Fibroblast of upper back skin (primary cell): Measurements from ENCODE around the gene SETBP1.

ENCODE experiments used
- DNase-seq: peaks from one replicate; pipeline ENCODE4 v3.0.0-alpha.2; 2013

SETBP1 gene

DNA sequence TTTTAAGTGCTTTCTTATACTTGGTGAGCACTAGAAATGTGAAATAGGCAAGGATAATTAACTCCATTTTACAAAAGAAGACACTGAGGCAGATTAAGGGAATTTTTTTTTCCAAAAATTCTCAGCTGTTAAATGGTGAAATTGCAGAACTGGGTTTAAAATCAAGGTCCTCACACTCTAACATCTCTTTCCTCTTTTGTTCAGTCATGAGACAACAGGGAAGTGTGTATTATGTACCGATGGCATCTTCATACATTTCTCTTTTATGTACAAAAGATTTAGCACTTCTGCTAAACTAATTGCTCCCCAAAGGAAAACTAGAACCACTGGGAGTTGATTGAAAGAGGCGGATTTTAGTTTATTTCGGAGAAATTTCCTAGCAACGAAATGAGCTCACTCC is 203.0 kb downstream of the SETBP1 start:
- DNase-seq, result no peak

DNA sequence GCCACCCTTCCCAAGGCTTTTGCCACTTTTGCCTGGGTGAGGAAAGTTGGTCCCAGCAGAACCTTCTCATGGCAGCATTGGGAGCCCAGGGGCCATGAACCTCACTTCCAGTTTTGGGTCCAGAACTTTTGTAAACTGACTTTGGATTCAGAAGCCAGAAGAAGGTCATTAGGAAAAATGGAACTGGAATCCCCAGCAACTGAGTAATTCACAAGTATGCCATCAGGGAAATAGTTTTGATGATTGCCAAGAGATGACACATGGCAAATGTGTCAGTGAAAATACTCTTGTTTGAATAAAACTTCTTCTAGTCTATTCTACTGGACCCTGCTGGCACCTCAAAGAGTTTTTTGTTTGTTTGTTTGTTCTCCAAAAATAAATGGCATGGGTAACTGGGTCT is 203.7 kb downstream of the SETBP1 start:
- DNase-seq, result peak; percentile 31

DNA sequence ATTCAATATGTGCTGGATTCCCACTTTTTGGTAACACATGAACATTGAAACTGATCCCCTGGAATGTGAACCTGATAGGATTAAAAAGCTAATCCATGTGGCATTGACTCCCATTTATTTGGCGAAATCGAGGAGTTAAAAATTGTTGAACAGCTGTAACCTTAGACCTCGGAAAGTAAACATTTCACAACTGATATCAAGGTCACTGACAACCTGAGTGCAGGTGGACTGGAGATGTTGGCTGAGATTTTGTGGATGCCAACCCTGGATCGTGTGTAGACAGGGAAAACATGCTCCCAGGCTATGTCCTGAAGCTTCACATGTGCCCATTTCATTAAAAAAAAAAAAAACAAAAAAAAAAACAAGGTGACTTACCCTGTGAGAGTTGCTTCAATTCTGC is 204.8 kb downstream of the SETBP1 start:
- no peak for DNase-seq

DNA sequence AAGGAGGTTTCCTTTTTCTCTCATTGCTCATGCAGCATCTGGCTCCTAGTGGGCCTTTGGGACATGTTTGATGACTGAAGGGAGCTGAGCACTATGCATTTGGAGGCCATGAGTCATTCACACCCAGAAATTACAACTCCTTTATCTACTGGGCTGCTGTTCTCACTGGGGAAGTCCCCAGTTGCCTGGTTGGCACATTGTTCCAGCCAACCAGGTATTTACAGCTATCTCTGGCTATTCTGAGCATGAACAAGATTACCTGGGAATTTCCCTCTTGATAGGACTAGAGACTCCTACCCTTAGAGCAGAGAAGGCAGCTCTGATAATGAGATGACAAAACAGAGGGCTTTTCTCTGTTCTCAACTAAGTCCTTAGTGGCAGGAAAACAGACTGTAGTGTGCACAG is 206.5 kb downstream of the SETBP1 start:
- peak; percentile 65 for DNase-seq

DNA sequence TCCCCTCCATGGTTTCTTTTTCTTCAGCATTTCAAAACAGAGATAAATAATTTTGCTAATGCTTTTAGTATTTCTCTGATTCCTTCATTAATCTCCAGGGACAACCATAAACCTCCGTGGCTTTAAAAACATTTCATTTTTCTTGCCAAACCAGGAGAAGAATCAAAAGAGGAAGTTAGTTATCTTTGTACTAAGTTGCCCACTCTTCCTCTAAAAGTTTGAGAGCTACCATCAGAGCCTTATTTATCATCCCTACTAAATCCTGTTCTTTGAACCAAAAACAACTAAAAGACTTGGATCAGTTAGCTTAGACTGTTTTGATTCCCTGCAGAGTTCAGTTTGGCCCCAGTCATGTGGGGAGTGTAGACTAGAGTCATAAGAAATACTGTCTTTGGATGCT is 208.4 kb downstream of the SETBP1 start:
- no peak for DNase-seq

DNA sequence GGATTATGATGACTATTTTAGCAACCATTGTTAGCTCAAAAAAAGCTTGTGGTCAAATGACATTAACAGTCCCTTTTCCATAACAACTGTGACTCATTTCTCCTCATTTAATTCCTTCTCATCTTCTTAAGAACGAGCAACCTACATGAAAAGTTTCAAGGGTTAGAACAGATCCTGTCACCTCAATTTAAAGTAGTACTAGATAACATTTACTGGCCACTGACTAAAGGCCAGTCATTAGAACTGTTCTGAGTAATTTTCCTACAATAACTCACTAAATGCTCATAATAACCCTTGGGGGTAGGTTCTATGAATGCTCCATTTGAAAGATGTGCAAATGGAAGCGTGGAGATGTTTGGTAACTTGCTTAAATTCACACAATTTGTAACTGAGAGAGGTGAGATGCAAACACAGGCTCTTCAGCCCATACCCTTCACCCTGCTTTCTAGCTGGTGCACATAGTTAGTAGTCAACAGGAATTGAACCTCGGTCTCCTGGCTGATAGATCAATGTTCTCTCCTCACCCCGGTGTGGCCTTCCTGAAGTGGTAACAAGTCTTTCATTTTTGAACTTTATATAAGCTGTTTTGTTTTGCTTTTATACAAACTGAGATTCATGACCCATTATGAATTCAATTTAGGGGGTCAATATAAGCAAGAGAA is 212.5 kb downstream of the SETBP1 start:
- no peak for DNase-seq

DNA sequence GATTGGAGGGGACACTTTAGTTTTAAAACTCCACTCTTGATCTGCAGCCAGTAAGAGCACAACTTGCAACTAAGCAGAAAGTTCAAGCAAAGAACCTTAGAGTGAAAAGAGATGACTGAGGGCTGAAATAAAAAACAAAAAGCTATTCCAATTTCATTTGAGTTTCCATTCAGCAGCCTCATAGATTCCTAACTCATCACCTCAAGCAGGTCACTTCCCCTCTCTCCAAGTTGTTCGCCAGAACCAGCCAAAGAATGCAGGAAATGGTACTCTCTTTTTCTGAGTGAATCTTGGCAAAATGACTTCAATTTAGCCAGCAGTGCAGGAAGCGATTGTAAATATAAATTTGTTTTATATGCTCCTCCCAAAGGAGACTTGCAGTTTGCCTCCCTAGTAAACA is 213.3 kb downstream of the SETBP1 start:
- DNase-seq, result peak; percentile 26

DNA sequence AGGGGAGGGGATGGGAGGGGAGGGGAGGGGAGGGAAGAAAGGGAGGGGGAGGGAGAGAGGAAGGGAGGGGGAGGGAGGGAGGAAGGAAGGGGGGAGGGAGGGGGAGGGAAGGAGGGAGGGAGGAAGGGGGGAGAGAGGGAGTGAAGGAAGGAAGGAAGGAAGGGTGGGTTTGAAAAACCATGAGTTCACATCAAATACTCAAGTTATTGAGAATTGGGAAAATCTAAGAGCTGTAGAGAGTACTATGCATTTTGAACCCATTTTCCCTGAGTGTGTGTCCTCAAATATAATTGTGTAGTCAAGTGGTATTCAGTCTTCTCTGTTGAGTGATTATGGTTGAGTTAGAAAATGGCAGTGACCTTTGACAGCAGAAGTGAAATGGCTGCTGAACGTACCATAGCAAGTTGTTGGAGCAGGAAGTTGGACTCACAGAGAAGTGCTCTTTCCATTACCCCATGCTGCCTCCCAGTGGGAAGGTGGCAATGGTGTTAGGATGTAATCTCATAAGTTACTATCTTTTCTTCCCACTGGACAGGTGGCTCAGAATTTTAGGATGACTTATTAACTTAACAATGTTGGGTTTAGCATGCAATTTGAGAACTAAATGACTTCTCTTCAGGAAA is 214.6 kb downstream of the SETBP1 start:
- peak; percentile 65 for DNase-seq

DNA sequence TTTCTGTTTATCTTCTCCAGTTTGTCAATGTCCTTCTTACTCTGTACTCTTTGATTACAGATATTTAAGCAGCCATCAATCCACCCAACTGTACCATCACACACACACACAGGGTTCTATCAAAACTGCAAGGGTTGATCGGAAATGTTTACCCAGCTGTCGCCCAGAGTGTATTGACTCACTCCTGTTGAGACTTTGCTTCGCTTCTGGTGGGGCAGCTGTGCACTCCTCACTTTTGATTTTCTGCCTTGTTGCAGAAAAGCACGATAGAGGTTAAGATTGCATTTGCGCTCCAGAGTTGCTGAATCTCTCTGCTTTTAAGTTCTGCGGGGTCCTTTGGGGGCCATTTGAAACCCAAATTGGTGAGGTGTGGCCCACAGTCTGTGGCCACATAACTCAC is 216.2 kb downstream of the SETBP1 start:
- DNase-seq, result no peak

DNA sequence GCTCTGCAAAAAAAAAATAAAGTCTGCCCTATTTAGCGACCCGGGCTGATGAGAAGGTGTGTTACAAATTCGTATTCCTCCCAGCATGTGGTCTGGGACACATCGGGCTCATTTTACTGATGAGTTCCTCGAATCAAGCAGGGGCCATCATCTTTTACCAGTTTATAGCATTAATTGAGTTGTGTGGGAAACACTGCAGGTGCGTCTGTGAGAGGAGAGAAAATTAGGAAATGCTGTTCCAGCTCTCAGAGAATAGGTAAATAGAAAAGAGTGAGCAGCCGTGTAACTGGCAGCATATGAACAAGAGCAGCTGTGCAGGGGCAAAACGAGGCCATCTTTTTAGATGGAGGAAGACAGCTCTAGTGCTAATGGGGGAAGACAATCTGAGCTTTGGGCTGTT is 216.7 kb downstream of the SETBP1 start:
- no peak for DNase-seq

DNA sequence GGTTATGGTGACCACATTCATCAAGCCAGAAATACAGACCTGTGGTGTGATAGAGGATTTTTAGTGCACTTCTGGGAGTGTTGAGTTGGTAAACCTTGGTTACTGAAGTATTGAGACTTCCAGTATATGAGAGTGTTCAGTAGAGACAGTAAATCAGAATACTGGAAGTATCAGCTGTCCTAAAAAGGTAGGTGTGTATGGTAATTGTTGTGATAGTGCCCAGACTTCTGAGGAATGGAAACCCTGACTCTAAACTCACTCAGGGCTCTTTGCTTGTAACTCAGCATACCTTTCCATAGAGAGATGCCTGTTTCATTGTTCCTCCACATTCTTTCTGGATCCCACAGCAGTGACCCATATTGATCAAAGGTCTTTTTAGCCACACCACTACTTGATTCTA is 217.1 kb downstream of the SETBP1 start:
- DNase-seq, result no peak

DNA sequence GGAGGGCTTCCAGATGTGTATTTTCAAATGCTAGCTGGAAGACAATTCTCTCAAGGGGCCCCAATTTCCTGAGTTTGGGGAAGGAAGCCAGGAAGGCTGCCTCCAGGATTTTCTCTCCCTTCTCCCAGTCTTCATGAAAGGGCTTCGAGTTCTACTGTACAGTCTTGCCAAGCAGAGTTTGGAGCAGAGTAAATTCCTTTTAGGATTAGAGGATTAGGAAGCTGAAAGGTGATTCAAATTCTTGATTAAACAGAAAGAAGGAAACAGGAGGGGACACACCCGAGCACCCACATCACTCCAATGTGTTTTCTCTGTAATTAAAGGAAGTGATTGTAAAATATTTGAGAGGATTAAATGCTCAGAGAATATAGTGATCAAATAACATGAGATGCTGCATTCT is 217.8 kb downstream of the SETBP1 start:
- no peak for DNase-seq

DNA sequence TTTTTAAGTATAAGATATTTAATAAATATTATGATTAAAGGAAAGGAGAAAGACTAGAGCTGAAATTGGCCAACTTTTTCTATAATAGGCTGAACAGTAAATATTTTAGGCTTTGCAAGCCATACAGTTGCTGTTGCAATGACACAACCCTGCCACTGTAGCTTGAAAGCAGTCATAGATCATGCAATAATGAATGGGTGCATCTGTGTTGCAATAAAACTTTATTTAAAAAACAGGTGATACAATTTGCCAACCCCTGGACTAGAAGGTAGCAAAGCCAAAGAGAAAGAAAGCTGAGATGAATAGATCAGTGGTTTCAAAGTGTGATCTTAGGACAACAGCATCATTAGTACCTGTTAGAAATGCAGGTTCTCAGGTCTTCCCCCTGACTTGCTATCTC is 219.1 kb downstream of the SETBP1 start:
- no peak for DNase-seq

DNA sequence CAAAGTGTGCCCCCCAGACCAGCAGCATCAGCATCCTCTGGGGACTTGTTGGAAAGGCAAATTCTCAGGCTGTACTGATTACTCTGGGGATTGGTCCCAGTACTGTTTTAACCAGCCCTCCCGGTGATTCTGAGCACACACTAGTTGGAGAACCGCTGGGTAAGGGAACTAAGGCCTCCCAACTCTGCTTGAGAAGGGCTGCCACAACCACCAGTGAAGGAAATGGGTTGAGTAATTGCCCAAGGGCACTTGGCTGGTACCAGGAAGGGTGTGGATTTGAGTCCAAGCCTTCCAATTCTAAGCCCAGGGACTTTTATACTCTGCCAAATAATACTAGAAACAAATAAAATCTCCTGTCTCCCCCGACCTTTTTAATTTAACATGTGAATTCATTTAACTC is 219.9 kb downstream of the SETBP1 start:
- no peak for DNase-seq

DNA sequence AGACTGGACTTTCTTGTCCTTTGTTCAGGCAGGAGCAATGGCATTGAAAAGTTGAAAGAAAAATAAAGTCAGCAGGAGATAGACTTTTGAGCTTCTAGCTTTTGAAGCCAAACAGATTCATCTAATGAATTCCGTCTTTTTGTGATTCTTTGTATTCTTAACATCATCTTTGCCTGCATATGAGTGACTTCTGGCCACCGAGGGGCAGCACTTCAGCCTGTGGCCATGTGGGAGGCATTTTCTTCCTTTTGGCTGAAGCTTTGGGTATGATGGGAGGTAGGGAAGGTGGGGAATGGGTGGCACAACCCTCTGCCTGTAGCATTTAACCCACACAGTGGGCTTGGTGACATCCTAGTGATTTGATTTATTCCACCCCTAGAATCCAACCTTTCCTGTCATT is 220.6 kb downstream of the SETBP1 start:
- no peak for DNase-seq

DNA sequence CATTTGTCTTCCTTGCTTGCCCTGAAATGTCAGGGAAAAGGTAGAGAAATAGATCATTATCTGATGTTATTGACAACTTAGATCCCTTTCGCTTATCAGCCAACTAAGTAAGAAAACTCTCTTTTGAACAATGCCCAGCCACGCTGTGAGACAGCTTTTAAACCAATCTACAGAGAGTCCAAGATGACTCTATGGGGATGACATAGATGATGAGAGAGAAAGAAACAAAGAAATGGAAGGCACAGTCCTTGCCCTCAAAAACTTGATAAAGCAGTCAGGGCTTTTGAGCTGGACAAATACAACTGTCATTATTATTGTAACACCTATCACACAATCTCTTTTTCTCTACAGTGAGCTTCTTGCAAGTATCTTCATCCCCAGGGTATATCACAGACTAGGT is 222.6 kb downstream of the SETBP1 start:
- no peak for DNase-seq

DNA sequence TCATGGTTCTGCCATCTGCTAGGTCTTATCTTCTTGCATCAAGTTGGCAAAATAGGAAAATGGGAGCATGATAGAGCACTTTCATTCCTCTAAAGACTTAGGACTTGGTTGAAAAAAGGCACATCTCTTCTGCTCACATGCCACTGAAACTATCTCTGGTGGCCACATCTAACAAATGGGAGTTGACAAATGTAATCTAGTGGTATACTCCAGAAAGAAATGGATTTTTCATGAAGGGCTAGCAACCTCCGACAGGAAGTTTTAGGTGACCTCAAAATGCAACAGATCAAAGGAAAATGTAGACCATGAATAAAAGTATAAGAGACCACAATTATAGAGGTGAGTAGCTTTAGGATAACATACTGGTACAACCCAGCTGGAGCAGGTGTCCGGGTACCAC is 224.1 kb downstream of the SETBP1 start:
- no peak for DNase-seq

DNA sequence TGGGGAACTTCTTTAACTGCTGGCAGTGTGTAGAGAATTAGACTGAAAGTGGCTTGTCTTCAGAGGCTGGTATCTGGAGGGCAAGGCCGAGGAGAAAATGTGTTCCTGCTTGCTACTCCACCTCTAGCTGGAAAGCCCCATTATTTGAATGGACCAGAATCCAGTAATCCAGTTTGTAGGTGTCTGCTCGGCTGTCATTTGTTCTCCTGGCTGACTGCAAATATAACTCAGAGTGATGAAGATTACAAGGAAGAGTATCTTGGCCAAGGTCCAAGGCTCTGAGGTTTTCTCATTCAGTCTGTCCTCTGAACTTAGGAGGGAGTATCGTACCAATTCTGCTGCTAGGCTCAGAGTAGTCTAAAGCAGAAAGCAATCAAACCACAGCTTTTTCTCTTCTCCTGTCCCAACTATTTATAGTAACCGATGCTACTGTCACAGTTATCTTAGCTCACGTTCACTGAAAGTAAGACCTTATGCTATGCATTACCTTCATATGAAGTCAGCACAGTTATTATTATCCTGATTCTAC is 228.6 kb downstream of the SETBP1 start:
- DNase-seq, result peak; percentile 53

DNA sequence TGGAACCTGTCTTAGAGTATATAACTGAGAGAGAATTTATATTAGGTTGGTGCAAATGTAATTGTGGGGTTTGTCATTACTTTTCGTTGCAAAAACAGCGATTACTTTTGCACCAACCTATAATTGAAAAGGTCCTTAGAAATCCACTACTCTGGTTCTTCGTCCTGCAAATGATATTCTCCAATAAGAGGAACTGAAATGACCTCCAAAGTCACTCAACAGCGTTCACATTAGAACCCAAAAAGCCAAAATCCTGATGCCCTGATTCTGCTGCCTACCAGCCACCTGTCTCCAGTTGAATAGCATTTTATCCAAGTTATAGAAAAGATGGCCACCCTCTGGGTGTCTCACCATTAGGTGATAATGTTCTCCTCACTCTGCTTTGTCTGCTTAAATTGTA is 230.6 kb downstream of the SETBP1 start:
- no peak for DNase-seq

DNA sequence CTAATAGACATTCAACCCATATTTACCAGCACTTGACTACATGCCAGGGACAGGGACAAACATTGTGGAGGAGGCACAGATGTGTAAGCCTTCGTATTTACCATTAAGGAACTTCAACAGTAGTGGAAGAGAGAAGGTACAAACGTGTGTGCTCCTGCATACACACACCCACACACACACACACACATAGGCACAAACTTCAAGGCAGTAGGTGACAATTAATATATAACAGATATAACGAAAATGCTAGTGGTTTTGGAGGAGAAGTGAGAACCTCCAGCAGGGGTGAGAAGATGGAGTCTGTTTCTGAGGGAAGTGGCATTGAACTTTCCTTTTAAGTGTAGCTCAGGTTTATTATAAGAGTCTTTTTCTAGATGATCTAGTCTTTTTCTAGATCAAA is 231.1 kb downstream of the SETBP1 start:
- DNase-seq, result no peak

DNA sequence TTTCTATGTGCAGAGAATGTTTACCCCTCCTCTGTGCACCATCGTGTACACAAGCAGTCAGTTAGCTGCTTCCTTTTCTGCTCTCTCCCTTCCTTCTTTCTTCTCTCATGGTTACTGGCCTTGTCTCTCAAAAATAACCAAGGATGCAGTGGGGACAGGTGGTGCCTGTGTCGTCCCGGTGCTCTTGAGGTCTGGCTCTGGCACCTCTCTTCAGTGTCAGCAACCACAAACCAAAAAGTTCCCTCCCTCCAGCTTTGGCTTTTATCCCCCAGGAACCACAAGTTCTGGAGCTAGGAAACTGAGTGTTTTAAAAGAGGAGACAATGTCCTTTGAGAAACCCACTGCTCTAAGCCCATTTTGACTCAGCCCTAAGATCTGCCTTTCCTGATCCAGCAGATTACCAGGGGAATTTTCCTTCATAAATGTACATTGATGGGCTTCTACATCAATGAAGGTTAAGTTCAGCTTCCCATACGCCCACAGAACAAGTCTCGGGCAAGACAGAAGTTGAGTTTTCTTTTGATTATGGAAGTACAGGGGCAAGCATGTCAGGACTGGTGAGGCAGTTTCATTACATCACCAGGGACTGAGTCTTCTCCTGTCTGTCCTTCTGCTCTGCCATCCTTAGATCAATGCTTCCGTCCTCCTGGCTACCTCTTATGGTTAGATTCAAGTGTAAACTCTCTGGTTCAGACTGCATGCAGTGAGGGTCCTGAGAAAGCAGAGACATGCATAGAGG is 232.2 kb downstream of the SETBP1 start:
- no peak for DNase-seq

DNA sequence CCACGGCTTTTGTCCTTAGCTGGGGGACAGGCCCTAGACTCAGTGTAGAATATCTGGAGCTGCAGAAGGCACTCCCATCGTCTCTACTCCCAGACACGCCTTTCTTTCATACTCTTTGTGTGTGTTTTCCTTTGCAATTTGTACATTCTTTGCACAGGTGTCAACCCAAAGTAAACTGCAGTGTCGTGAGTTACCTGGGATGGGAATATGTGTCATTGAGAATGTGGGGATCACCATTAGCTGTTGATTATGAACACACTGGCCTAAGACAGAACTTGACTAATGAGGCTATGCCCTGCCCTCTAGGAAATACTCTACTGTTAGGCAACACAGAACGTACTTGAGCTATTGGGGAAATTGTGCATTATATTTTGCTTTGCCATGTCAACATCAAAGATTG is 233.3 kb downstream of the SETBP1 start:
- DNase-seq, result no peak

DNA sequence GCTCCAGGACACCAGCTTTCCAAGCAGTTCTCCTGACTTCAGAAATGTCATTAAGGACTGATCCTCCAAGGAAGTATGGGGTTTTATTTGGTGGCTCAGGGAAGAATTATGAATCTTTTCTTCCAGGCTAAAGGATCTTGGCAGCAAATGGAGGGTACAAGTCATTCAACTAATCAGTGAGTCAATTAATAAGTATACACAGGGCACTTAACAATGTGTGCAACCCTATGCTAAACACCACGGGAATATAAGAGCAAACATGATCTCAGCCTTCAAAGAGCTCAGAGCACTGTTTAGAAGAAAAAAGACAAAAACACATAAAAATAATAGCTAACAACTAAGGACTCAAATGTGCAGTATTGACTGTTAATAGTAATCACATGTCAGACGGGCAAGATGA is 234.5 kb downstream of the SETBP1 start:
- no peak for DNase-seq

DNA sequence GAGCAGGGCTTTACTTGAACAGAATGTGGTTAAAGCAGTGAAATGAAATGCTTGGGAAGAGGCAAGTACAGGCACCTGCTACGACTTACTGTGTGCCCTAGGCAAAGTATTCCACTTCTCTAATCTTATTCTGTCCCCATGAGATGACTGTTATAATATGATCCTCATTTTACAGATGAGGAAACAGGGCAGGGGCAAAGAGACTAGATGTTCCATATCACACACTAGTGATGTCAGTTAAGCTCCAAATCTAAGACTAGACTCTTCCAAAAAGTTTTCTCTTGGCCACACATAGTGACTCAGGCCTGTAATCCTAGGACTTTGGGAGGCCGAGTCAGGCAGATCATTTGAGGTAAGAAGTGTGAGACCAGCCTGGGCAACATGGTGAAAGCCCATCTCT is 235.0 kb downstream of the SETBP1 start:
- no peak for DNase-seq
